Common myeloid progenitor, CD34-positive (primary cell): ENCODE data around the gene TACR1.

Experiments
- CTCF ChIA-PET: fragments of 350-600 bp; sonication (Branson Sonifier 250); formaldehyde crosslinking; loops from one replicate; lab custom pipeline; 2021; ENCODE audit warnings: antibody characterized with exemption; lab: Charles Lee
- POLR2A ChIA-PET: fragments of 350-600 bp; sonication (Branson Sonifier 250); formaldehyde crosslinking; loops from one replicate; lab custom pipeline; 2021; ENCODE audit warnings: antibody characterized with exemption; lab: Charles Lee
- DNase-seq, 3 donors: peaks; one replicate each; pipeline versions ENCODE4 v3.0.0 to v3.0.0-alpha.2; 2013
- H3K27ac ChIP-seq, 2 experiments: 1 replicate in 1 of 2; 2 replicates in 1 of 2; pipeline ENCODE4 v1.7.0; 2013; ENCODE audit warnings: inconsistent platforms in 2 of 2, low read length in 2 of 2, mild to moderate bottlenecking in 2 of 2, low read depth in 1 of 2, moderate library complexity in 1 of 2; ENCODE audit not compliant: severe bottlenecking in 2 of 2, insufficient read depth in 1 of 2, poor library complexity in 1 of 2
- H3K27me3 ChIP-seq, 5 experiments: replicated peaks in 2 of 5; 1 replicate in 3 of 5; 2 replicates in 2 of 5; pipeline versions ENCODE4 v1.6.1 to v1.7.0; 2013; ENCODE audit warnings: low read length in 4 of 5, mild to moderate bottlenecking in 2 of 5, moderate library complexity in 2 of 5, inconsistent platforms in 1 of 5; ENCODE audit not compliant: insufficient read depth in 5 of 5, control insufficient read depth in 4 of 5
- H3K36me3 ChIP-seq, 4 experiments: 1 replicate in 2 of 4; 2 replicates in 2 of 4; pipeline versions ENCODE4 v1.6.1 to v1.7.0; 2013; ENCODE audit warnings: low read length in 3 of 4, control low read depth in 1 of 4, mild to moderate bottlenecking in 1 of 4; ENCODE audit not compliant: control insufficient read depth in 4 of 4, insufficient read depth in 4 of 4
- H3K4me1 ChIP-seq, 4 experiments: 1 replicate in 3 of 4; 2 replicates in 1 of 4; pipeline versions ENCODE4 v1.6.1 to v1.7.1; 2013; ENCODE audit warnings: low read length in 3 of 4, mild to moderate bottlenecking in 3 of 4, control low read depth in 1 of 4, inconsistent platforms in 1 of 4, moderate library complexity in 1 of 4; ENCODE audit not compliant: control insufficient read depth in 4 of 4, insufficient read depth in 4 of 4; ENCODE audit errors: control extremely low read depth in 1 of 4
- H3K4me3 ChIP-seq, 7 experiments: 1 replicate in 4 of 7; 2 replicates in 3 of 7; pipeline versions ENCODE4 v1.5.1 to v1.7.0; 2013; ENCODE audit warnings: mild to moderate bottlenecking in 7 of 7, low read length in 6 of 7, moderate library complexity in 6 of 7, inconsistent platforms in 2 of 7, low read depth in 2 of 7, control low read depth in 1 of 7; ENCODE audit not compliant: insufficient read depth in 4 of 7, control insufficient read depth in 1 of 7; ENCODE audit errors: extremely low read depth in 1 of 7
- H3K9me3 ChIP-seq, 5 experiments: 1 replicate in 4 of 5; 2 replicates in 1 of 5; pipeline versions ENCODE4 v1.6.1 to v1.7.1; 2013; ENCODE audit warnings: low read length in 4 of 5, mild to moderate bottlenecking in 2 of 5, inconsistent platforms in 1 of 5, low read depth in 1 of 5, moderate library complexity in 1 of 5; ENCODE audit not compliant: control insufficient read depth in 4 of 5, insufficient read depth in 2 of 5; ENCODE audit errors: control extremely low read depth in 1 of 5
- WGBS: methylation state at CpG from one replicate; pipeline ENCODE4 v1.1.5; 2013; ENCODE audit not compliant: insufficient coverage; 5-methylcytosine and 5-hydroxymethylcytosine counted together

TACR1 gene

DNA sequence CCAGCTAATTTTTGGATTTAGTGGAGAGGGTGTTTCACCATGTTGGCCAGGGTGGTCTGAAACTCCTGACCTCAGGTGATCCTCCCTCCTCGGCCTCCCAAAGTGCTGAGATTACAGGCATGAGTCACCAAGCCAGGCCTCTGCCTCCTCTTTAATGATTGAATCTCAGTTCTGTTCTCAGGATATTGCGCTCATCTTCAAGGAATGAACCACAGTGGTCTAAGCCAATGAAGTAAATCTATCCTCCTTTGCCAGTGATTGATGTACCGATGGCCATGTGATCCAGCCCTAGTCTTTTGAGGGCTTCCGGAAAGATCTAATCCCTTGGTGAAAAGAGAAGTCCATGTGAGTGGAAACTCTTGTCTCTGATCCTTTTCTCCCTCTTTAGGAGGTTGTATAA is 192.3 kb downstream of the TACR1 start:
- H3K4me3 ChIP-seq: no peak overlapping the region
- DNase-seq: no peak
- no peak overlapping the region for H3K27ac ChIP-seq
- H3K4me1 ChIP-seq: no peaks in the 10 kb centered on the region
- 98% methylated on average over 4 of the region's 4 CpGs for WGBS
- no peaks in the 10 kb centered on the region for H3K27me3 ChIP-seq
- no peaks in the 10 kb centered on the region for H3K9me3 ChIP-seq
- POLR2A ChIA-PET: no interaction called here
- no peaks in the 10 kb centered on the region for H3K36me3 ChIP-seq
- CTCF ChIA-PET: no interaction called here

DNA sequence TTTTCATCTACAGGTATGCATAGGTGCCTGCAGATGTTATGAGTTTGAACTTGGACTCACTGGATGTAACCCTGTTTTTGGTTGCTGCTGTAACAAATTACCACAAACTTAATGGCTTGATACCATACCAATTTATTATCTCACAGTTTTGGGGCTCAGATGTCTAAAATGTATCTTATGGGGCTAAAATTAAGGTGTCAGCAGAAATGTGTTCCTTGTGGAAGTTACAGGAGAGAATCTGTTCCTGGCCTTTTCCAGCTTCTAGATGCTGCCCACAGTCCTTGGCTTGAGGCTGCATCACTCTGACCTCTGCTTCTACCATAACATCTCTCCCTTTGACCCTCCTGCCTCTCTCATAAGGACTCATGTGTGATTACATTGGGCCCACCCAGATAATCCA is 193.3 kb downstream of the TACR1 start:
- H3K27ac ChIP-seq: no peak overlapping the region
- no peak for DNase-seq
- H3K27me3 ChIP-seq: no peaks in the 10 kb centered on the region
- ChIA-PET CTCF (no interaction called here), POLR2A (no interaction called here)
- no peaks in the 10 kb centered on the region for H3K9me3 ChIP-seq
- H3K4me3 ChIP-seq: no peak overlapping the region
- no peaks in the 10 kb centered on the region for H3K36me3 ChIP-seq
- H3K4me1 ChIP-seq: no peaks in the 10 kb centered on the region

DNA sequence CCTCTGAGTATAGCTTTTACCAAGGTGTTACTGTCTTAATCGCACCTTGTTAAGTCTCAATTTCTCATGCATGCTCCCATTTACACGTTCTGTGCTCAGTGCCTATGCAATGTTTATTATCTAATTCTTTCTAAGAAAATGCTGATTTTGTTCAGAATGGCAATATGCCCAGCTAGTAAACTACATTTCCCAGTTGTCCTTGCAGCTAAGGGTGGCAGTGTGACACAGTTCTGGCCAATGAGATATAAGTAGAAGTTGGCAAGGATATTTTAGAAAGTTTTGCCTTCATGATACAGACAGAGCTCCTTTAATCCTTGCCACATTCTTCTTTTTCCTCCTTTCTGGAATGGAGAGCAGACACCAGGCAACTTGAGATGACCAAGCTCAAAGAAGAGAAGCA is 195.5 kb downstream of the TACR1 start:
- H3K27ac ChIP-seq: no peak overlapping the region
- no peaks in the 10 kb centered on the region for H3K36me3 ChIP-seq
- ChIA-PET POLR2A (interaction anchor here (1.2 kb wide), 1 partner anchor 12 kb away, joined by 4 read pairs; no protein-coding TSS in a partner anchor), CTCF (no interaction called here)
- no peak overlapping the region for H3K4me3 ChIP-seq
- H3K27me3 ChIP-seq: no peaks in the 10 kb centered on the region
- no peaks in the 10 kb centered on the region for H3K4me1 ChIP-seq
- H3K9me3 ChIP-seq: peaks cover 0 to 3% (median 0%) of the 10 kb centered on the region in 5 experiments
- WGBS: no CpG with 5 or more reads among the region's 2 CpGs
- DNase-seq: no peak

DNA sequence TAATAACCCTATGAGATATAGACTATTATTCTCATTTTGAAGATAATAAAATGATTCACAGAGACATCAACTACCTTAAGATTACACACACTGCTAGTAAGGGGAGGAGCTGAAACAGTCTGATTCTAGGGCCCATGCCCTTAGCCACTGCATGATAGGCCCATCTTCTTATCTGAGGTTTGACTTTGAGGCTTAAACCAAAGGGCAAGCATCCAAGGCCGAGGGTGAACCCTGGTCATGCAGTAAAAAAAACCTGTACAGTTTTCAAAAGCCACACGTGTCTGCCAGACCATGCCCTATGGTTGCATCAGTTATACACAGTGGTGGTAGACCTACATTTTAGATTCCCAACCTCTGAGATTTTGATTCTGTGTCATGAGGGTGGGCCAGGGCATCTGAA is 196.0 kb downstream of the TACR1 start:
- Histone ChIP-seq H3K27me3 (no peaks in the 10 kb centered on the region), H3K4me3 (no peak overlapping the region), H3K36me3 (no peaks in the 10 kb centered on the region), H3K9me3 (peaks cover 0 to 7% (median 3%) of the 10 kb centered on the region in 5 experiments), H3K4me1 (no peaks in the 10 kb centered on the region), H3K27ac (no peak overlapping the region)
- POLR2A ChIA-PET: interaction anchor here (1.2 kb wide), 1 partner anchor 12 kb away, joined by 4 read pairs; no protein-coding TSS in a partner anchor
- 93% methylated on average over 2 of the region's 2 CpGs for WGBS
- no peak for DNase-seq
- CTCF ChIA-PET: no interaction called here

DNA sequence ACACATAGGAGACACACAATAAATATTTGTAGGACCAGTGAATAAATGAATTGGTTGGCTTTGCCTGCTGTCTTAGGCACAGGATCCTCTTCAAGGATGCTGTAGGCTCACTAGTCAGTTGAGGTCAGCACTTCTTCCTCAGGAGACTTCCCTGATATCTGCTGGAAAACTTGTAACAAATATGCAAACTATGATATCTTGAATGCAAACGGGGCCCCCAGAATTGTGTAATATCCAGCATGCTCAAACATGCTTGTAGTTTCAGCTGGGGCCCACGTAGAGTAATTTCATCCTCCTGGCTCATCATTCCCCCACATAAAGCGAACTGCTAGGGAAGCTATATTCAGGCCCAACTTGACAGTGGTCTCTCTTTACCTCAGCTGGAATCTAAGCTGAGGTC is 197.3 kb downstream of the TACR1 start:
- 100% methylated on average over 3 of the region's 3 CpGs for WGBS
- ChIA-PET POLR2A (no interaction called here), CTCF (no interaction called here)
- DNase-seq: no peak
- Histone ChIP-seq H3K36me3 (no peaks in the 10 kb centered on the region), H3K27me3 (no peaks in the 10 kb centered on the region), H3K27ac (no peak overlapping the region), H3K9me3 (peaks cover 0 to 10% (median 3%) of the 10 kb centered on the region in 5 experiments), H3K4me3 (no peak overlapping the region), H3K4me1 (no peaks in the 10 kb centered on the region)

DNA sequence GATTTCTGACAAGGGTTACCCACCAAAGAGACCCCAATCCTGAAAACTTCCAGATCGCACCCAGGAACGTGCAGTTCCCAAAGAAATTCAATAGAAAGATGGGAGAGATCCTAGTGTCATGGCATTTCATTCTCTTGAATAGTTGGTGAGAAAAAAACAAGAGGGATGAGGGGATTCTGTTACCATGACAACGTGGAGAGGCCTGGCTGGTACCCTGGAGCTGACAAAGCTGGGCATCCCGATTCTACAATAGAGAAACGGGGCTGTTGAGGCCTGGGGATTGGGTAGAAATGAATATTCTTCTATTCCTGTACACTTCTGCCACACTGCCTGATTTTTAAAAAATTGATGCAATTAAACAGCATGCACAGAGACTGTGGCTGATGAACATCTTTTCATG is 199.9 kb downstream of the TACR1 start:
- peaks cover 0 to 10% (median 3%) of the 10 kb centered on the region in 5 experiments for H3K9me3 ChIP-seq
- no peak overlapping the region for H3K27ac ChIP-seq
- CTCF ChIA-PET: no interaction called here
- H3K4me3 ChIP-seq: no peak overlapping the region
- no peaks in the 10 kb centered on the region for H3K27me3 ChIP-seq
- WGBS: 96% methylated on average over 3 of the region's 5 CpGs
- H3K4me1 ChIP-seq: no peaks in the 10 kb centered on the region
- no peaks in the 10 kb centered on the region for H3K36me3 ChIP-seq
- POLR2A ChIA-PET: no interaction called here
- DNase-seq: no peak
